Transverse colon (tissue), 4 donors: ENCODE measurements around the gene GYPE.
"Not testable (repeated sequence)": the region's sequence is repeated elsewhere in the genome, so short reads cannot be mapped to it uniquely, and the experiment has no call there.

ENCODE experiments used
- CTCF ChIP-seq, 5 experiments: fragments of 200-600 bp in 3 of 5; fragments of 450-650 bp in 2 of 5; sonication (generic) in 3 of 5; IDR thresholded peaks; 1 replicate in 2 of 5; 2 replicates in 3 of 5; pipeline ENCODE4 v1.5.1; 2016 to 2017; ENCODE audit warnings: antibody characterized with exemption in 5 of 5, inconsistent platforms in 3 of 5, mild to moderate bottlenecking in 2 of 5, moderate library complexity in 1 of 5
- EP300 ChIP-seq: sonication (generic); formaldehyde crosslinking; IDR thresholded peaks from one replicate; pipeline ENCODE4 v1.6.1; 2017; ENCODE audit warnings: antibody characterized with exemption, low read depth
- POLR2AphosphoS5 ChIP-seq, 3 donors: sonication (generic); formaldehyde crosslinking; IDR thresholded peaks; one replicate each; pipeline ENCODE4 v1.6.1; 2016; ENCODE audit warnings: antibody characterized with exemption in 3 of 3

- not testable (repeated sequence) for TF ChIP-seq CTCF (IDR thresholded peaks at IDR 0.05); POLR2AphosphoS5 (IDR thresholded peaks at IDR 0.05); EP300
Measured at GRCh38 chr4:143843506-143843832, 61.9 kb downstream of the GYPE start.
